Natural killer cell (primary cell): ENCODE measurements around the gene GBP3. TPM values are rescaled to one million over a fixed set of nuclear protein-coding genes. Genes with fewer than 3 reads are reported as not detected.

Experiments used
- ATAC-seq, 3 donors: fragments of 150-1000 bp in 2 of 3; fragments of 200-7000 bp in 1 of 3; cut with Tn5 transposase; 1 replicate in 1 of 3; 2 replicates in 2 of 3; pipeline ENCODE4 v1.10.0; 2021; ENCODE audit warnings: mild to moderate bottlenecking in 2 of 3, moderate library complexity in 2 of 3
- DNase-seq, 2 donors: peaks; one replicate each; pipeline versions ENCODE4 v3.0.0 to v3.0.0-alpha.2; 2013 to 2021; ENCODE audit warnings: mixed read lengths in 1 of 2
- H3K27ac ChIP-seq: one replicate; pipeline ENCODE4 v1.5.1; 2013; ENCODE audit warnings: mild to moderate bottlenecking, low read length
- H3K27me3 ChIP-seq: one replicate; pipeline ENCODE4 v1.6.1; 2013; ENCODE audit warnings: low read length; ENCODE audit not compliant: control insufficient read depth, insufficient read depth
- H3K36me3 ChIP-seq: one replicate; pipeline ENCODE4 v1.6.1; 2013; ENCODE audit warnings: low read length; ENCODE audit not compliant: control insufficient read depth, insufficient read depth
- H3K4me1 ChIP-seq: one replicate; pipeline ENCODE4 v1.6.1; 2013; ENCODE audit warnings: low read length; ENCODE audit not compliant: control insufficient read depth, insufficient read depth
- H3K4me3 ChIP-seq: one replicate; pipeline ENCODE4 v1.5.1; 2013; ENCODE audit warnings: low read length
- H3K9me3 ChIP-seq: one replicate; pipeline ENCODE4 v1.6.1; 2013; ENCODE audit warnings: low read length; ENCODE audit not compliant: control insufficient read depth, insufficient read depth
- H3K27ac Mint-ChIP-seq, 2 donors: one replicate each; pipeline ENCODE4 v1.8.0; 2022; ENCODE audit warnings: mild to moderate bottlenecking in 2 of 2, mixed read lengths in 2 of 2, moderate library complexity in 1 of 2
- H3K27me3 Mint-ChIP-seq, 2 donors: one replicate each; pipeline ENCODE4 v1.8.0; 2022; ENCODE audit warnings: low read depth in 2 of 2, mixed read lengths in 2 of 2
- H3K36me3 Mint-ChIP-seq: one replicate; pipeline ENCODE4 v1.8.0; 2022; ENCODE audit warnings: mixed read lengths
- H3K4me1 Mint-ChIP-seq, 2 donors: one replicate each; pipeline ENCODE4 v1.8.0; 2022; ENCODE audit warnings: mixed read lengths in 2 of 2
- H3K4me3 Mint-ChIP-seq: one replicate; pipeline ENCODE4 v1.8.0; 2022; ENCODE audit warnings: mild to moderate bottlenecking, moderate library complexity, mixed read lengths
- H3K9me3 Mint-ChIP-seq, 2 donors: one replicate each; pipeline ENCODE4 v1.8.0; 2022; ENCODE audit warnings: mixed read lengths in 2 of 2
- CTCF ChIP-seq: fragments of 200-600 bp; IDR thresholded peaks from one replicate; pipeline ENCODE4 v1.8.0; 2022; ENCODE audit warnings: antibody characterized with exemption
- WGBS: methylation state at CpG from one replicate; pipeline ENCODE4 v1.1.7; 2013; ENCODE audit warnings: missing lambda C conversion rate; ENCODE audit not compliant: insufficient coverage; 5-methylcytosine and 5-hydroxymethylcytosine counted together
- intact Hi-C: fragments of 100-400 bp; cut with micrococcal nuclease; formaldehyde crosslinking; loops from one replicate; pipeline ENCODE4 v1.14.2; 2022
- total RNA-seq, 4 donors: library from RNA; stranded (reverse); fragments of 120-200 nt in 1 of 4; gene quantifications; one replicate each; pipeline versions ENCODE4 v1.2.3 to v1.2.4, GENCODE V29; 2013 to 2022

The GBP3 gene
- total RNA-seq, 3 donors from 2014 or later (not counting 1 experiment from before 2014, with no cell fraction given): 36.1 to 52.5 (median 49.0) TPM

GRCh38 chr1:89044970-89045721 lies 22.5 kb upstream of the GBP3 start:
- no peaks in the 10 kb centered on the region for H3K36me3 Mint-ChIP-seq
- no peak overlapping the region for H3K27ac Mint-ChIP-seq
- H3K4me1 Mint-ChIP-seq: peaks cover 12% of the 10 kb centered on the region in 2 donors
- H3K27me3 Mint-ChIP-seq: no peaks in the 10 kb centered on the region
- Histone ChIP-seq H3K27ac (no peak overlapping the region), H3K36me3 (peaks cover 6% of the 10 kb centered on the region), H3K27me3 (no peaks in the 10 kb centered on the region), H3K4me3 (no peak overlapping the region), H3K9me3 (peaks cover 6% of the 10 kb centered on the region), H3K4me1 (no peaks in the 10 kb centered on the region)
- 84% methylated on average over 2 of the region's 2 CpGs for WGBS
- intact Hi-C loops: no loop called here
- DNase-seq (no peak), ATAC-seq (no peak)
- no peak for TF ChIP-seq CTCF
- peaks cover 0 to 2% of the 10 kb centered on the region in 2 donors for H3K9me3 Mint-ChIP-seq
- H3K4me3 Mint-ChIP-seq: no peak overlapping the region

DNA sequence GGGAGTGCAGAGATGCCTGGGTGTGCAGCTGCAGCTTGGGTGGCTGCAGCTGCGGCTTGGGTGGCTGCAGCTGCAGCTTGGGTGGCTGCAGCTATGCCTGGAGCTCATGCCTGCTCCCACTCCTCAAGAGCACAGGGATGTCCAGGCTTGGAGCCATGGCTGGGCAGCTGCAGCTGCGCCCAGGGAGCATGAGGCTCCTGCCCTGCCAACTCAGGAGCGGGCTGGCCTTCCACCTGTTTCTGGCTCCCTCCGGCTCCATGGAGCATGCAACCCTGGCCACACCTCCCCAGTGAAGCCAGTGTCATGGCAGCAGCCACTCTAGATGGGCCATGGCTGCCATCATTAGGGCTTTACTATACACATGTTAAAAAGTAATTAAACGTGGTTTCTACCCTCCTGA lies 21.3 kb upstream of the GBP3 start:
- H3K27ac ChIP-seq: no peak overlapping the region
- DNase-seq (no peak), ATAC-seq (no peak)
- H3K27me3 ChIP-seq: no peaks in the 10 kb centered on the region
- peaks cover 0 to 2% of the 10 kb centered on the region in 2 donors for H3K9me3 Mint-ChIP-seq
- WGBS: 87% methylated on average over 4 of the region's 5 CpGs
- intact Hi-C loops: no loop called here
- H3K4me3 ChIP-seq: no peak overlapping the region
- peaks cover 10 to 12% of the 10 kb centered on the region in 2 donors for H3K4me1 Mint-ChIP-seq
- peaks cover 6% of the 10 kb centered on the region for H3K9me3 ChIP-seq
- no peak overlapping the region for H3K27ac Mint-ChIP-seq
- H3K27me3 Mint-ChIP-seq: no peaks in the 10 kb centered on the region
- H3K36me3 Mint-ChIP-seq: peaks cover 4% of the 10 kb centered on the region
- peaks cover 4% of the 10 kb centered on the region for H3K36me3 ChIP-seq
- H3K4me1 ChIP-seq: no peaks in the 10 kb centered on the region
- no peak overlapping the region for H3K4me3 Mint-ChIP-seq
- TF ChIP-seq CTCF: no peak

- Histone ChIP-seq H3K9me3 (peaks cover 6% of the 10 kb centered on the region), H3K27me3 (no peaks in the 10 kb centered on the region), H3K36me3 (no peaks in the 10 kb centered on the region), H3K4me3 (no peak overlapping the region), H3K27ac (no peak overlapping the region), H3K4me1 (no peaks in the 10 kb centered on the region)
- H3K4me3 Mint-ChIP-seq: no peak overlapping the region
- ATAC-seq: no peak
- peaks cover 0 to 2% of the 10 kb centered on the region in 2 donors for H3K9me3 Mint-ChIP-seq
- TF ChIP-seq CTCF: no peak
- peaks cover 14% of the 10 kb centered on the region for H3K36me3 Mint-ChIP-seq
- no peak for DNase-seq
- peaks cover 10 to 12% of the 10 kb centered on the region in 2 donors for H3K4me1 Mint-ChIP-seq
- H3K27me3 Mint-ChIP-seq: no peaks in the 10 kb centered on the region
- no peak overlapping the region for H3K27ac Mint-ChIP-seq
- over 99% methylated on average over 7 of the region's 7 CpGs for WGBS
- intact Hi-C loops: no loop called here
Observed at GRCh38 chr1:89042491-89042890, 19.8 kb upstream of the GBP3 start.

DNA sequence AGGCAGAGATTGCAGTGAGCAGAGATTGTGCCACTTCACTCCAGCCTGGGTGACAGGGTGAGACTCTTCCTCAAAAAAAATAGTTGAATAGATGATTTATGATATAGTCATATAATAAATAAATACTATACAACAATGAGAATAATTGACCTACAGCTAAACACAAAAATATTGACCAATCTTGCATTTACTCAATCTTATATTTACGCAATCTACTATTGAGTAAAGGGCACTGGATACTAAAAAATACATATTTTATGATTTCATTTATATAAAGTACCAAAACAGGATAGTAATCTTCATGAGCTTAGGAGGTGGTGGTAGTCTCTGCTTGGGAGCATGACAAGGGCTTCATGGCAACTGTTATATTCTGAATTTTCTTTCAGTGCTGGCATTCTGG lies 19.1 kb upstream of the GBP3 start:
- Mint-ChIP-seq H3K36me3 (peaks cover 14% of the 10 kb centered on the region), H3K4me1 (peaks cover 10 to 12% of the 10 kb centered on the region in 2 donors), H3K4me3 (no peak overlapping the region), H3K27ac (no peak overlapping the region), H3K9me3 (peaks cover 0 to 2% of the 10 kb centered on the region in 2 donors), H3K27me3 (no peaks in the 10 kb centered on the region)
- no peak overlapping the region for H3K4me3 ChIP-seq
- intact Hi-C loops: no loop called here
- no CpG with 5 or more reads among the region's 1 CpG for WGBS
- H3K4me1 ChIP-seq: no peaks in the 10 kb centered on the region
- DNase-seq (no peak), ATAC-seq (no peak)
- H3K36me3 ChIP-seq: no peaks in the 10 kb centered on the region
- no peaks in the 10 kb centered on the region for H3K27me3 ChIP-seq
- no peak for TF ChIP-seq CTCF
- no peak overlapping the region for H3K27ac ChIP-seq
- H3K9me3 ChIP-seq: peaks cover 6% of the 10 kb centered on the region
